Measurements from ENCODE around the gene CAMKK2.

GRCh38 chr12:121328620-121329019 lies 32.1 kb upstream of the CAMKK2 start:
- TF ChIP-seq CTCF (IDR thresholded peaks at IDR 0.05; ENCODE audit: borderline replicate concordance, extremely low read depth, low read length, poor library complexity, severe bottlenecking) (no peak), EZH2 (IDR thresholded peaks at IDR 0.05; ENCODE audit: borderline replicate concordance, low read depth, low read length, severe bottlenecking) (no peak)

Measured in DND-41 (cell line).